ENCODE data around the gene RBFOX2.

The RBFOX2 gene

GRCh38 chr22:35852076-35852475 is 176.5 kb downstream of the RBFOX2 start:
- no peak for DNase-seq

GRCh38 chr22:35850831-35851230 is 177.8 kb downstream of the RBFOX2 start:
- DNase-seq = no peak

- DNase-seq = no peak
These were observed 181.8 kb downstream of the RBFOX2 start for GRCh38 chr22:35846804-35847203.

- DNase-seq = no peak
These were observed 183.7 kb downstream of the RBFOX2 start for GRCh38 chr22:35844886-35845285.

GRCh38 chr22:35842954-35843353 is 185.7 kb downstream of the RBFOX2 start:
- peak in 1 of 2 donors; percentile 7 for DNase-seq

- DNase-seq = no peak
These were observed 186.1 kb downstream of the RBFOX2 start for GRCh38 chr22:35842519-35842913.

GRCh38 chr22:35841907-35842518 is 186.6 kb downstream of the RBFOX2 start:
- DNase-seq = no peak

- DNase-seq = peak in 1 of 2 donors; percentile 2
These were observed 188.3 kb downstream of the RBFOX2 start for GRCh38 chr22:35840302-35840739.

- DNase-seq = no peak
These were observed 188.8 kb downstream of the RBFOX2 start for GRCh38 chr22:35839841-35840301.

GRCh38 chr22:35838855-35839576 is 189.6 kb downstream of the RBFOX2 start:
- DNase-seq = no peak

GRCh38 chr22:35837101-35837727 is 191.4 kb downstream of the RBFOX2 start:
- no peak for DNase-seq

GRCh38 chr22:35835998-35836691 is 192.5 kb downstream of the RBFOX2 start:
- no peak for DNase-seq

GRCh38 chr22:35835267-35835997 is 193.2 kb downstream of the RBFOX2 start:
- DNase-seq = no peak

GRCh38 chr22:35834061-35834460 is 194.6 kb downstream of the RBFOX2 start:
- no peak for DNase-seq

- no peak for DNase-seq
These were observed 198.3 kb downstream of the RBFOX2 start for GRCh38 chr22:35830305-35830704.

- DNase-seq = no peak
These were observed 204.4 kb downstream of the RBFOX2 start for GRCh38 chr22:35824256-35824655.

GRCh38 chr22:35821654-35822053 is 207.0 kb downstream of the RBFOX2 start:
- DNase-seq = no peak

- no peak for DNase-seq
These were observed 209.2 kb downstream of the RBFOX2 start for GRCh38 chr22:35819421-35819820.

- DNase-seq = no peak
These were observed 209.7 kb downstream of the RBFOX2 start for GRCh38 chr22:35818897-35819296.

GRCh38 chr22:35812600-35812999 is 216.0 kb downstream of the RBFOX2 start:
- DNase-seq = no peak

- DNase-seq = no peak
These were observed 217.0 kb downstream of the RBFOX2 start for GRCh38 chr22:35811670-35812069.

GRCh38 chr22:35809816-35810215 is 218.8 kb downstream of the RBFOX2 start:
- no peak for DNase-seq

GRCh38 chr22:35808377-35808776 is 220.2 kb downstream of the RBFOX2 start:
- DNase-seq = no peak

Data from CD4-positive, alpha-beta T cell treated with Interferon alpha-2 for 1 hour (primary cell).